Renal cortex interstitium (tissue), 11 donors: Measurements from ENCODE around the gene PADI4. TPM values are rescaled to one million over a fixed set of nuclear protein-coding genes. Genes with fewer than 3 reads are reported as not detected.
"Not testable (repeated sequence)": the region's sequence is repeated elsewhere in the genome, so short reads cannot be mapped to it uniquely, and the experiment has no call there.

Source experiments
- DNase-seq, 11 donors: peaks; one replicate each; pipeline ENCODE4 v3.0.0-alpha.2; 2013; ENCODE audit warnings: low read depth in 9 of 11, low spot score in 4 of 11; ENCODE audit errors: extremely low read depth in 1 of 11
- polyA plus RNA-seq, 3 donors: library from polyadenylated mRNA; unstranded; fragments of 120-200 nt; gene quantifications; one replicate each; pipeline ENCODE4 v1.2.1, GENCODE V29; 2013; ENCODE audit not compliant: insufficient read length in 3 of 3

The PADI4 gene
- polyA plus RNA-seq, 3 donors: 0.79 to 0.99 (median 0.81) TPM

GRCh38 chr1:17339521-17339920 lies 31.5 kb downstream of the PADI4 start:
- no peak for DNase-seq

GRCh38 chr1:17340358-17340757 lies 32.4 kb downstream of the PADI4 start:
- no peak for DNase-seq

GRCh38 chr1:17342014-17342441 lies 34.0 kb downstream of the PADI4 start:
- no peak for DNase-seq

- not testable (repeated sequence) for DNase-seq
Observed at GRCh38 chr1:17345506-17345905, 37.5 kb downstream of the PADI4 start.

- no peak for DNase-seq
Observed at GRCh38 chr1:17346046-17346789, 38.2 kb downstream of the PADI4 start.

- DNase-seq: no peak
Observed at GRCh38 chr1:17347769-17348592, 40.0 kb downstream of the PADI4 start.

GRCh38 chr1:17348593-17349234 lies 40.7 kb downstream of the PADI4 start:
- no peak for DNase-seq

- DNase-seq: no peak
Observed at GRCh38 chr1:17350083-17350482, 42.1 kb downstream of the PADI4 start.

- no peak for DNase-seq
Observed at GRCh38 chr1:17350928-17351446, 43.0 kb downstream of the PADI4 start.

GRCh38 chr1:17351598-17352324 lies 43.8 kb downstream of the PADI4 start:
- no peak for DNase-seq

GRCh38 chr1:17352419-17352909 lies 44.5 kb downstream of the PADI4 start:
- DNase-seq: no peak

GRCh38 chr1:17355898-17356297 lies 47.9 kb downstream of the PADI4 start:
- DNase-seq: no peak

- no peak for DNase-seq
Observed at GRCh38 chr1:17356387-17357026, 48.5 kb downstream of the PADI4 start.

GRCh38 chr1:17358557-17358956 lies 50.6 kb downstream of the PADI4 start:
- no peak for DNase-seq

- no peak for DNase-seq
Observed at GRCh38 chr1:17359031-17359430, 51.0 kb downstream of the PADI4 start.

GRCh38 chr1:17359808-17360207 lies 51.8 kb downstream of the PADI4 start:
- no peak for DNase-seq

GRCh38 chr1:17360272-17360956 lies 52.4 kb downstream of the PADI4 start:
- no peak for DNase-seq

GRCh38 chr1:17361687-17362086 lies 53.7 kb downstream of the PADI4 start:
- no peak for DNase-seq
